ENCODE data around the gene TOM1L2. TPM values are rescaled to one million over a fixed set of nuclear protein-coding genes. Genes with fewer than 3 reads are reported as not detected.
A peak's percentile ranks its signal among the peaks of the same experiment; 100 is the strongest.
"Not testable (repeated sequence)": the region's sequence is repeated elsewhere in the genome, so short reads cannot be mapped to it uniquely, and the experiment has no call there.

TOM1L2 gene
- total RNA-seq, 8 experiments from 2014 or later: 21.0 to 61.1 (median 36.0) TPM

DNA sequence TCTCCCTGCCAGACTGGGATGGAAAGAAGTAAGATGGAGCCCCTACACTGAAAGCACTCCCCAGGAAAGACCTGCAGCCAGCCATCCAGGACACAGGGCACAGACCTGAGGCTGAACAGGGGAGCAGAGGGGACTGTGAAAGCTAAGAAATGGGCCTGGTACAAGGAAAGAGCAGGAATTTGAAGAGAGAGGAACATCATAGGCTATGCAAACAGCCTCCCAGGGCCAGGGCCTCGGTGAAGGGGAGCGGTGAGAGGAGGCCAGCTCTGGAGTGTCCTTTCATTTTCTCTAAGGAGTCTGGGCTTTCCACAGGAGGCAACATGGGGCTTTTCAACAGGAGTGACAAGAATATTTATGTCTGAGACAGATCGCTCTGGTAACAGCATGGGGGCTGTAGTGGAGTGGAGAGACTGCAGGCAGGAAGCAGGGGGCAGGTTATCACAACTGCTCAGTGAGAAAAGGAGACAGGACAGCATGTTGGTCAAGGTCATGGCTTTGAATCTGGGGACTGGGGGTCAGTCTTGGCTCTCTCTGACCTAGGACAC, 50.1 kb downstream of the TOM1L2 start:
- in situ Hi-C loops (cut with MboI; ENCODE audit: low pct_unique_long_range_greater_than_20kb in 2 of 9, low sequenced_read_pairs in 9 of 9, unreplicated experiment in 9 of 9): no loop called here
- Histone ChIP-seq H3K27ac (peak overlapping the region; percentile 81), H3K4me1 (replicated peaks in 1 of 2) (peaks cover 34 to 39% of the 10 kb centered on the region in 2 donors), H3K4me3 (no peak overlapping the region)
- peak in 5 of 8 experiments; percentile 83 to 92 (median 86) for ATAC-seq (replicated peaks in 6 of 8)
- WGBS, 10 experiments: 0 to 100% (median 53%) methylated on average over 1 to 3 of the region's 3 CpGs; no CpG with 5 or more reads in 4 of the 10 experiments

- in situ Hi-C loops (cut with MboI; ENCODE audit: low pct_unique_long_range_greater_than_20kb in 2 of 9, low sequenced_read_pairs in 9 of 9, unreplicated experiment in 9 of 9): no loop called here
Measured at GRCh38 chr17:17921192-17922069, 50.8 kb downstream of the TOM1L2 start.

GRCh38 chr17:17919169-17920107, 52.8 kb downstream of the TOM1L2 start:
- Histone ChIP-seq H3K27ac (no peak overlapping the region), H3K4me3 (no peak overlapping the region), H3K4me1 (replicated peaks in 1 of 2) (peaks cover 37 to 40% of the 10 kb centered on the region in 2 donors)
- peak; percentile 31 to 76 (median 47) for ATAC-seq (replicated peaks in 6 of 8)
- 14 to 94% (median 38%) methylated on average over 1 to 4 of the region's 5 CpGs; no CpG with 5 or more reads in 5 of the 10 experiments for WGBS, 10 experiments
- in situ Hi-C loops (cut with MboI; ENCODE audit: low pct_unique_long_range_greater_than_20kb in 2 of 9, low sequenced_read_pairs in 9 of 9, unreplicated experiment in 9 of 9): no loop called here

More at GRCh38 chr17:17921192-17922069, 50.8 kb downstream of the TOM1L2 start:
- H3K4me1 ChIP-seq (replicated peaks in 1 of 2): peaks cover 33 to 34% of the 10 kb centered on the region in 2 donors
- H3K4me3 ChIP-seq: no peak overlapping the region
- ATAC-seq (replicated peaks in 6 of 8): peak; percentile 50 to 95 (median 64)
- WGBS, 10 experiments: 0 to 80% (median 24%) methylated on average over 1 to 7 of the region's 10 CpGs; no CpG with 5 or more reads in 3 of the 10 experiments
- H3K27ac ChIP-seq: peak overlapping the region; percentile 81

GRCh38 chr17:17917394-17917793, 54.8 kb downstream of the TOM1L2 start:
- H3K4me3 ChIP-seq: no peak overlapping the region
- ATAC-seq (replicated peaks in 6 of 8): no peak
- peaks cover 40 to 41% of the 10 kb centered on the region in 2 donors for H3K4me1 ChIP-seq (replicated peaks in 1 of 2)
- in situ Hi-C loops (cut with MboI; ENCODE audit: low pct_unique_long_range_greater_than_20kb in 2 of 9, low sequenced_read_pairs in 9 of 9, unreplicated experiment in 9 of 9): no loop called here
- H3K27ac ChIP-seq: no peak overlapping the region

DNA sequence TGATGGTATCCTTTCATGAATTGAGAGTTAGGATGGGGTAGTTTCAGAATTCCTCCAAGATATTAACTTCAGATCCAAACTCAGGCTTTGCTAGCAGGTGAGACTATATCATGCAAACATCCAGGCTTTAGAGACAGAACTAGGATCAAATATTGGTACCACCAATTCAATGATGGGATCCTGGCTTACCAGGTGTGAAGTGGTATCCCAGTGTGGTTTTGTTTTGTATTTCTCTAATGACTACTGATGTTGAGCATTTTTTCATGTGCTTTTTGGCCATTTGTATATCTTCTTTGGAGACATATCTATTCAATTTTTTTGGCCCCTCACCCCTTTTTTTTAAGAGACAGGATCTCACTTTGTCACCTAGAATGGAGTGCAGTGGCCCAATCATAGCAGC, 57.0 kb downstream of the TOM1L2 start:
- H3K4me1 ChIP-seq (replicated peaks in 1 of 2): peaks cover 34 to 37% of the 10 kb centered on the region in 2 donors
- no peak for ATAC-seq (replicated peaks in 6 of 8)
- H3K4me3 ChIP-seq: no peak overlapping the region
- in situ Hi-C loops (cut with MboI; ENCODE audit: low pct_unique_long_range_greater_than_20kb in 2 of 9, low sequenced_read_pairs in 9 of 9, unreplicated experiment in 9 of 9): no loop called here
- no peak overlapping the region for H3K27ac ChIP-seq

- ATAC-seq (replicated peaks in 6 of 8): peak; percentile 81 to 99 (median 98)
- H3K4me1 ChIP-seq (replicated peaks in 1 of 2): peaks cover 33 to 36% of the 10 kb centered on the region in 2 donors
- 0 to 20% (median 2%) methylated on average over 1 to 3 of the region's 4 CpGs; no CpG with 5 or more reads in 2 of the 10 experiments for WGBS, 10 experiments
- in situ Hi-C loops (cut with MboI; ENCODE audit: low pct_unique_long_range_greater_than_20kb in 2 of 9, low sequenced_read_pairs in 9 of 9, unreplicated experiment in 9 of 9): no loop called here
- H3K4me3 ChIP-seq: no peak overlapping the region
- H3K27ac ChIP-seq: peak overlapping the region; percentile 79 to 81
Measured at GRCh38 chr17:17913695-17914332, 58.4 kb downstream of the TOM1L2 start.

DNA sequence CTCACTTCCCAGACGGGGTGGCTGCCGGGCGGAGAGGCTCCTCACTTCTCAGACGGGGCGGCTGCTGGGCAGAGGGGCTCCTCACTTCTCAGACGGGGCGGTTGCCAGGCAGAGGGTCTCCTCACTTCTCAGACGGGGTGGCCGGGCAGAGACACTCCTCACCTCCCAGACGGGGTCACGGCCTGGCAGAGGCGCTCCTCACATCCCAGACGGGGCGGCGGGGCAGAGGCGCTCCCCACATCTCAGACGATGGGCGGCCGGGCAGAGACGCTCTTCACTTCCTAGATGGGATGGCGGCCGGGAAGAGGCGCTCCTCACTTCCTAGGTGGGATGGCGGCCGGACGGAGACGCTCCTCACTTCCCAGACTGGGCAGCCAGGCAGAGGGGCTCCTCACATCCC, 59.9 kb downstream of the TOM1L2 start:
- ATAC-seq (replicated peaks in 6 of 8); in situ Hi-C loops (cut with MboI; ENCODE audit: low pct_unique_long_range_greater_than_20kb in 2 of 9, low sequenced_read_pairs in 9 of 9, unreplicated experiment in 9 of 9); H3K4me3 ChIP-seq; H3K27ac ChIP-seq: not testable (repeated sequence)
- H3K4me1 ChIP-seq (replicated peaks in 1 of 2): peaks cover 38 to 44% of the 10 kb centered on the region in 2 donors
- no CpG with 5 or more reads among the region's 27 CpGs for WGBS, 10 experiments

DNA sequence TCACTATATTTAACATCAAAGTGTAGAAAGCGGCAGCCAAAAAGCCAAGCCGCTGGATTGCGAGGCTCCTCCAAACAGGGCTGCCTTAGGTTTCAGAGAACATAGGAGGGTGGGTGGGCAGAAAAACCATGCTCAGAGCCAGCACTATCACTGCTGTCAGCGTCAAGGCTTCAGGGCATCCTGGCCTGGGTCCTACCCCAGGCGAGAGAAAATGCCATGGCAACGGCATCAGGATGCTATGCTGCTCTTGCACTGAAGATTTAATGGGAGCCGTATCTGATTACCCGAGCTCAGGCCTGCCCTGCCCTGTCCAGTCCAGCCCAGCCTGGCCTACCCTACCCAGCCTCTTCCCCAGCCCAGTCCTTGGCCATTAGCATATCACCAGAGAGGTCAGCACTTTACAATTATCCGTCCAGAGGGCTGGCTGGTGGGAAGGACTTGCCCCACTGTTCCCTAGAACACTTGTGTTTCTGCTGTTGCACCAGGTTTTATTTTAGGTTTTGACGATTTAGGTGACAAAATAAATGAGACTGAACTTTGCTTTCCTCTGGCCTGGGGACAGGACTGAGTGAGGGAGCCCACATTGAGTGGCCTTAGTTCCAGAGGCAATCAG, 61.1 kb downstream of the TOM1L2 start:
- H3K4me1 ChIP-seq (replicated peaks in 1 of 2): peaks cover 45 to 54% of the 10 kb centered on the region in 2 donors
- peak; percentile 56 to 91 (median 75) for ATAC-seq (replicated peaks in 6 of 8)
- WGBS, 10 experiments: 25 to 78% (median 46%) methylated on average over 1 to 8 of the region's 10 CpGs; no CpG with 5 or more reads in 4 of the 10 experiments
- H3K4me3 ChIP-seq: no peak overlapping the region
- H3K27ac ChIP-seq: peak overlapping the region; percentile 56 to 76
- in situ Hi-C loops (cut with MboI; ENCODE audit: low pct_unique_long_range_greater_than_20kb in 2 of 9, low sequenced_read_pairs in 9 of 9, unreplicated experiment in 9 of 9): no loop called here

GRCh38 chr17:17910060-17910459, 62.1 kb downstream of the TOM1L2 start:
- H3K4me3 ChIP-seq: no peak overlapping the region
- peaks cover 45 to 51% of the 10 kb centered on the region in 2 donors for H3K4me1 ChIP-seq (replicated peaks in 1 of 2)
- no peak for ATAC-seq (replicated peaks in 6 of 8)
- H3K27ac ChIP-seq: peak overlapping the region; percentile 56 to 76
- in situ Hi-C loops (cut with MboI; ENCODE audit: low pct_unique_long_range_greater_than_20kb in 2 of 9, low sequenced_read_pairs in 9 of 9, unreplicated experiment in 9 of 9): no loop called here
- WGBS, 10 experiments: 87 to 100% (median 94%) methylated on average over 1 to 3 of the region's 4 CpGs; no CpG with 5 or more reads in 5 of the 10 experiments

DNA sequence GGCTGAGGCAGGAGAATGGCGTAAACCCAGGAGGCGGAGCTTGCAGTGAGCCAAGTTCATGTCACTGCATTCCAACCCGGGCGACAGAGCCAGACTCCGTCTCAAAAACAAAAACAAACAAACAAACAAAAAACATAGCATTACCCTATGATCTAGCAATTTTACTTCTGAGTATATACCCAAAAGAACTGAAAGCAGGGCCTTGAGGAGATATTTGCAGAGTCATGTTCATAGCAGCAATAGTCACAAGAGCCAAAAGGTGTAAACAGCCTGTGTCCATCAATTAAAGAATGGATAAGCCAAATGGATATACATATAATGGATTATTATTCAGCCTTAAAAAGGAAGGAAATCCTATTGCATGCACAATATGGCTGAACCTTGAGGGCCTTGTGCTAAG, 63.1 kb downstream of the TOM1L2 start:
- no peak overlapping the region for H3K4me3 ChIP-seq
- H3K27ac ChIP-seq: no peak overlapping the region
- ATAC-seq (replicated peaks in 6 of 8): no peak
- WGBS, 10 experiments: 83 to 100% (median 95%) methylated on average over 1 to 5 of the region's 5 CpGs; no CpG with 5 or more reads in 4 of the 10 experiments
- H3K4me1 ChIP-seq (replicated peaks in 1 of 2): peaks cover 38 to 42% of the 10 kb centered on the region in 2 donors
- in situ Hi-C loops (cut with MboI; ENCODE audit: low pct_unique_long_range_greater_than_20kb in 2 of 9, low sequenced_read_pairs in 9 of 9, unreplicated experiment in 9 of 9): no loop called here

DNA sequence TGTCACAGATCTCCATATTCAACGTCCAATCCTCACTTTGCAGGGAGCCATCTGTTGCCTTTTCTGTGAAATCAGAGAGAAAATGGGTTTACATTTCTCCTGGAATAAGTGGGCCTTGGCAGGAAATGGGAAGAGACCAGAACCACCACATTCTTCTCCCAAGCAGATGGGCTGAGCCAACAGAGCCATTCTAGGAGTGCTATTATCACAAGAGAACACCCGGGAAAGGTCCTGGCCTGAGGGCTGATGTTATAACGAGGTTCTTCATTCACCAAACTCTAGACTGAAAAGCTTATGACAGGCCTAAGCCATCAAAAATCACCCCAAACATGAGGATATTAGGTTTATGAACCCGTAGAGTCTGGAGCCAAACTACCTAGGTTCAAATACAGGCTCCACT, 64.7 kb downstream of the TOM1L2 start:
- in situ Hi-C loops (cut with MboI; ENCODE audit: low pct_unique_long_range_greater_than_20kb in 2 of 9, low sequenced_read_pairs in 9 of 9, unreplicated experiment in 9 of 9): no loop called here
- Histone ChIP-seq H3K4me3 (no peak overlapping the region), H3K27ac (peak overlapping the region; percentile 40 to 52), H3K4me1 (replicated peaks in 1 of 2) (peaks cover 30 to 35% of the 10 kb centered on the region in 2 donors)
- ATAC-seq (replicated peaks in 6 of 8): no peak
- 75 to 100% (median 86%) methylated on average over 1 to 4 of the region's 4 CpGs; no CpG with 5 or more reads in 1 of the 10 experiments for WGBS, 10 experiments

Data from motor neuron (in vitro differentiated cells).